ENCODE results near the gene RPS6KA3.

The RPS6KA3 gene

DNA sequence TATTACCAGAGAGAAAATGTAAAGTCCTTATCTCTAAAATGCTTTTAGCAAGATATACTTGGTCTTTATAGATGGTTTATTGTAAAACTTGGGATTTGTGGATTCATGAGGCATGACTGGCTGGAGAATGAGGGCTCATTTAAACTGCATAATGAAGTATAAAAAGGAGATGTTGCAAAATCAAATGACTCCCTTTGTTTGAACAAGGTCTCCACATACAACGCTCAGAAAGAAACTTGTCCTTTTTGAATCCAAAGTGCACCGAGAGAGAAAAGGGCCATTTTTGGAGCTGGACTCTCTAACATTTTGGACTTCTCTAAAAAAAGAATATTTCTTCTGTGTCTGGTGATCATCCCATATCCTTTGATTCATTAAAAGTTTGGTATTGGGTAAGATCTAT, 117.4 kb downstream of the RPS6KA3 start:
- no peak for ATAC-seq
- TF ChIP-seq SNAI2 (CRISPR knock-in tag; IDR thresholded peaks at IDR 0.05) (no peak), ISL1 (CRISPR knock-in tag; IDR thresholded peaks at IDR 0.05) (no peak), ZFP3 (CRISPR knock-in tag; IDR thresholded peaks at IDR 0.05) (no peak), ZNF565 (CRISPR knock-in tag; conservative IDR thresholded peaks at IDR 0.05; ENCODE audit: low read depth) (no peak), RARB (CRISPR knock-in tag; IDR thresholded peaks at IDR 0.05) (no peak), ESRRG (CRISPR knock-in tag; IDR thresholded peaks at IDR 0.05) (no peak), PATZ1 (CRISPR knock-in tag; IDR thresholded peaks at IDR 0.05; ENCODE audit: borderline replicate concordance) (no peak), GLIS3 (CRISPR knock-in tag; IDR thresholded peaks at IDR 0.05) (no peak), OSR1 (CRISPR knock-in tag; IDR thresholded peaks at IDR 0.05) (no peak), ZNF70 (CRISPR knock-in tag; IDR thresholded peaks at IDR 0.05) (no peak), ZC3H10 (CRISPR knock-in tag; IDR thresholded peaks at IDR 0.05) (no peak)

DNA sequence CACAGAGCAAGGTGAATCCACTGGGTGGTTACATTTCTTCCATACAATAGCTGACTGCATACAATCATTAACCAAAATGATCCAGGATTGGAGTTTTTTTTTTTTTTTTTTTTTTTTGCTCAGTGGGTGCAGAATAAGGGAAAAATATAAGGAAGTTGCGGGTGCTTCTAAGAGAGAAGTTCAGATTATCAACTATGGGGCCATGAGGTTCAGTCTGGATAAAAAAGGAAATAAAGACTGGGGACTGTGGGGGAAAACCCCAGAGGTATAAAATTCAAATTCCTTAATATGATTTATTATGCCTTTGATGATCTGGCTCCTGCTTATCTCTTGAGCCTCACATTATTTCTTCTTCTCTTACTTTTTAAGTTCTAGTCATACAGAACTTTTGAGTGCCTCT, 119.1 kb downstream of the RPS6KA3 start:
- no peak for ATAC-seq
- no peak for TF ChIP-seq CREB5 (CRISPR knock-in tag; IDR thresholded peaks at IDR 0.05; ENCODE audit: low read depth)
- TF ChIP-seq ZC3H10 (CRISPR knock-in tag; IDR thresholded peaks at IDR 0.05): no peak
- TF ChIP-seq TSHZ2 (CRISPR knock-in tag; IDR thresholded peaks at IDR 0.05): no peak
- no peak for TF ChIP-seq CSRNP3 (CRISPR knock-in tag; IDR thresholded peaks at IDR 0.05)
- no peak for TF ChIP-seq ARNTL (CRISPR knock-in tag; IDR thresholded peaks at IDR 0.05; ENCODE audit: borderline replicate concordance, low read depth)
- TF ChIP-seq, protein P1, sequence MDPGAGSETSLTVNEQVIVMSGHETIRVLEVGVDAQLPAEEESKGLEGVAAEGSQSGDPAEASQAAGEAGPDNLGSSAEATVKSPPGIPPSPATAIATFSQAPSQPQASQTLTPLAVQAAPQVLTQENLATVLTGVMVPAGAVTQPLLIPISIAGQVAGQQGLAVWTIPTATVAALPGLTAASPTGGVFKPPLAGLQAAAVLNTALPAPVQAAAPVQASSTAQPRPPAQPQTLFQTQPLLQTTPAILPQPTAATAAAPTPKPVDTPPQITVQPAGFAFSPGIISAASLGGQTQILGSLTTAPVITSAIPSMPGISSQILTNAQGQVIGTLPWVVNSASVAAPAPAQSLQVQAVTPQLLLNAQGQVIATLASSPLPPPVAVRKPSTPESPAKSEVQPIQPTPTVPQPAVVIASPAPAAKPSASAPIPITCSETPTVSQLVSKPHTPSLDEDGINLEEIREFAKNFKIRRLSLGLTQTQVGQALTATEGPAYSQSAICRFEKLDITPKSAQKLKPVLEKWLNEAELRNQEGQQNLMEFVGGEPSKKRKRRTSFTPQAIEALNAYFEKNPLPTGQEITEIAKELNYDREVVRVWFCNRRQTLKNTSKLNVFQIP (CRISPR knock-in tag; IDR thresholded peaks at IDR 0.05; ENCODE audit: borderline replicate concordance, low read depth): no peak
- TF ChIP-seq TCF4 (CRISPR knock-in tag; IDR thresholded peaks at IDR 0.05; ENCODE audit: borderline replicate concordance): no peak
- no peak for TF ChIP-seq PATZ1 (CRISPR knock-in tag; IDR thresholded peaks at IDR 0.05; ENCODE audit: borderline replicate concordance)
- TF ChIP-seq ZNF8 (CRISPR knock-in tag; IDR thresholded peaks at IDR 0.05): no peak

GRCh38 chrX:20144491-20144890, 122.2 kb downstream of the RPS6KA3 start:
- TF ChIP-seq, protein P1 (CRISPR knock-in tag; IDR thresholded peaks at IDR 0.05; ENCODE audit: borderline replicate concordance, low read depth): no peak
- no peak for TF ChIP-seq ARNTL (CRISPR knock-in tag; IDR thresholded peaks at IDR 0.05; ENCODE audit: borderline replicate concordance, low read depth)
- TF ChIP-seq PATZ1 (CRISPR knock-in tag; IDR thresholded peaks at IDR 0.05; ENCODE audit: borderline replicate concordance): no peak
- TF ChIP-seq ZNF565 (CRISPR knock-in tag; conservative IDR thresholded peaks at IDR 0.05; ENCODE audit: low read depth): no peak
- TF ChIP-seq OSR1 (CRISPR knock-in tag; IDR thresholded peaks at IDR 0.05): no peak
- no peak for ATAC-seq
